ENCODE data around the gene CALM1. TPM values are rescaled to one million over a fixed set of nuclear protein-coding genes. Genes with fewer than 3 reads are reported as not detected.

Gene CALM1
- total RNA-seq, 1 experiment from 2014 or later: 373 TPM

DNA sequence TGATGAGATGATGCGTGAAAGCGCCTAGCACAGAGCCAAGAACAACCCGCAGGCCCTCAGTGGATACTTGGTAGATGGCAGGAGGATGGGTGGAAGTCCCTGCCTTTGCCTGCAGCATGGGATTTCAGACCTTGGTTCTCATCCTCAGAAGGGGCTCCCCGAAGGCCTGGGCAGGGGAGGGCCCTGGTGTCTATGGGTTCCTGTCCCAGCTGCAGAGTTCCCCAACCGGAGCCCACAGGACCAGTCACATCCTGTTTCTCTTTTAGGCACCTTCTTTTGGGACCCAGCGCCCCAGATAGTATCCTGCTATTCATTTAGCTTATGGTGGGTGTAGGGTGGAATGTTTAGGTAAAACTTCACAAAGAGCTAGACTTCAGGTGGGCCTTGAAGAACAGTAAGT, 55.5 kb downstream of the CALM1 start:
- Mint-ChIP-seq H3K4me1 (peaks cover 15% of the 10 kb centered on the region), H3K27me3 (ENCODE audit: low read depth) (no peaks in the 10 kb centered on the region), H3K27ac (no peak overlapping the region), H3K36me3 (peaks cover 9% of the 10 kb centered on the region), H3K9me3 (peaks cover 10% of the 10 kb centered on the region), H3K4me3 (no peak overlapping the region)
- ATAC-seq (no peak), DNase-seq (ENCODE audit: low spot score) (no peak)
- TF ChIP-seq, protein P1, sequence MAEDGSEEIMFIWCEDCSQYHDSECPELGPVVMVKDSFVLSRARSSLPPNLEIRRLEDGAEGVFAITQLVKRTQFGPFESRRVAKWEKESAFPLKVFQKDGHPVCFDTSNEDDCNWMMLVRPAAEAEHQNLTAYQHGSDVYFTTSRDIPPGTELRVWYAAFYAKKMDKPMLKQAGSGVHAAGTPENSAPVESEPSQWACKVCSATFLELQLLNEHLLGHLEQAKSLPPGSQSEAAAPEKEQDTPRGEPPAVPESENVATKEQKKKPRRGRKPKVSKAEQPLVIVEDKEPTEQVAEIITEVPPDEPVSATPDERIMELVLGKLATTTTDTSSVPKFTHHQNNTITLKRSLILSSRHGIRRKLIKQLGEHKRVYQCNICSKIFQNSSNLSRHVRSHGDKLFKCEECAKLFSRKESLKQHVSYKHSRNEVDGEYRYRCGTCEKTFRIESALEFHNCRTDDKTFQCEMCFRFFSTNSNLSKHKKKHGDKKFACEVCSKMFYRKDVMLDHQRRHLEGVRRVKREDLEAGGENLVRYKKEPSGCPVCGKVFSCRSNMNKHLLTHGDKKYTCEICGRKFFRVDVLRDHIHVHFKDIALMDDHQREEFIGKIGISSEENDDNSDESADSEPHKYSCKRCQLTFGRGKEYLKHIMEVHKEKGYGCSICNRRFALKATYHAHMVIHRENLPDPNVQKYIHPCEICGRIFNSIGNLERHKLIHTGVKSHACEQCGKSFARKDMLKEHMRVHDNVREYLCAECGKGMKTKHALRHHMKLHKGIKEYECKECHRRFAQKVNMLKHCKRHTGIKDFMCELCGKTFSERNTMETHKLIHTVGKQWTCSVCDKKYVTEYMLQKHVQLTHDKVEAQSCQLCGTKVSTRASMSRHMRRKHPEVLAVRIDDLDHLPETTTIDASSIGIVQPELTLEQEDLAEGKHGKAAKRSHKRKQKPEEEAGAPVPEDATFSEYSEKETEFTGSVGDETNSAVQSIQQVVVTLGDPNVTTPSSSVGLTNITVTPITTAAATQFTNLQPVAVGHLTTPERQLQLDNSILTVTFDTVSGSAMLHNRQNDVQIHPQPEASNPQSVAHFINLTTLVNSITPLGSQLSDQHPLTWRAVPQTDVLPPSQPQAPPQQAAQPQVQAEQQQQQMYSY (CRISPR knock-in tag; IDR thresholded peaks at IDR 0.05): no peak
- TF ChIP-seq, protein P2, sequence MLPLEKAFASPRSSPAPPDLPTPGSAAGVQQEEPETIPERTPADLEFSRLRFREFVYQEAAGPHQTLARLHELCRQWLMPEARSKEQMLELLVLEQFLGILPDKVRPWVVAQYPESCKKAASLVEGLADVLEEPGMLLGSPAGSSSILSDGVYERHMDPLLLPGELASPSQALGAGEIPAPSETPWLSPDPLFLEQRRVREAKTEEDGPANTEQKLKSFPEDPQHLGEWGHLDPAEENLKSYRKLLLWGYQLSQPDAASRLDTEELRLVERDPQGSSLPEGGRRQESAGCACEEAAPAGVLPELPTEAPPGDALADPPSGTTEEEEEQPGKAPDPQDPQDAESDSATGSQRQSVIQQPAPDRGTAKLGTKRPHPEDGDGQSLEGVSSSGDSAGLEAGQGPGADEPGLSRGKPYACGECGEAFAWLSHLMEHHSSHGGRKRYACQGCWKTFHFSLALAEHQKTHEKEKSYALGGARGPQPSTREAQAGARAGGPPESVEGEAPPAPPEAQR (CRISPR knock-in tag; IDR thresholded peaks at IDR 0.05): no peak
- TF ChIP-seq ELF4 (CRISPR knock-in tag; IDR thresholded peaks at IDR 0.05; ENCODE audit: low read depth) (no peak), NFE2L1 (CRISPR knock-in tag; IDR thresholded peaks at IDR 0.05) (no peak), SP1 (CRISPR knock-in tag; conservative IDR thresholded peaks at IDR 0.05) (no peak), JUN (CRISPR knock-in tag; IDR thresholded peaks at IDR 0.05) (no peak), TEAD4 (CRISPR knock-in tag; IDR thresholded peaks at IDR 0.05) (no peak), ZNF396 (CRISPR knock-in tag; IDR thresholded peaks at IDR 0.05; ENCODE audit: borderline replicate concordance) (no peak), MXD4 (CRISPR knock-in tag; IDR thresholded peaks at IDR 0.05; ENCODE audit: borderline replicate concordance) (no peak)
- TF ChIP-seq, protein P3, sequence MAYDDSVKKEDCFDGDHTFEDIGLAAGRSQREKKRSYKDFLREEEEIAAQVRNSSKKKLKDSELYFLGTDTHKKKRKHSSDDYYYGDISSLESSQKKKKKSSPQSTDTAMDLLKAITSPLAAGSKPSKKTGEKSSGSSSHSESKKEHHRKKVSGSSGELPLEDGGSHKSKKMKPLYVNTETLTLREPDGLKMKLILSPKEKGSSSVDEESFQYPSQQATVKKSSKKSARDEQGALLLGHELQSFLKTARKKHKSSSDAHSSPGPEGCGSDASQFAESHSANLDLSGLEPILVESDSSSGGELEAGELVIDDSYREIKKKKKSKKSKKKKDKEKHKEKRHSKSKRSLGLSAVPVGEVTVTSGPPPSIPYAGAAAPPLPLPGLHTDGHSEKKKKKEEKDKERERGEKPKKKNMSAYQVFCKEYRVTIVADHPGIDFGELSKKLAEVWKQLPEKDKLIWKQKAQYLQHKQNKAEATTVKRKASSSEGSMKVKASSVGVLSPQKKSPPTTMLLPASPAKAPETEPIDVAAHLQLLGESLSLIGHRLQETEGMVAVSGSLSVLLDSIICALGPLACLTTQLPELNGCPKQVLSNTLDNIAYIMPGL (CRISPR knock-in tag; IDR thresholded peaks at IDR 0.05): no peak
- TF ChIP-seq, protein P4, sequence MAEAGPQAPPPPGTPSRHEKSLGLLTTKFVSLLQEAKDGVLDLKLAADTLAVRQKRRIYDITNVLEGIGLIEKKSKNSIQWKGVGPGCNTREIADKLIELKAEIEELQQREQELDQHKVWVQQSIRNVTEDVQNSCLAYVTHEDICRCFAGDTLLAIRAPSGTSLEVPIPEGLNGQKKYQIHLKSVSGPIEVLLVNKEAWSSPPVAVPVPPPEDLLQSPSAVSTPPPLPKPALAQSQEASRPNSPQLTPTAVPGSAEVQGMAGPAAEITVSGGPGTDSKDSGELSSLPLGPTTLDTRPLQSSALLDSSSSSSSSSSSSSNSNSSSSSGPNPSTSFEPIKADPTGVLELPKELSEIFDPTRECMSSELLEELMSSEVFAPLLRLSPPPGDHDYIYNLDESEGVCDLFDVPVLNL (CRISPR knock-in tag; IDR thresholded peaks at IDR 0.05; ENCODE audit: borderline replicate concordance, low read depth): no peak
- TF ChIP-seq, protein P5, sequence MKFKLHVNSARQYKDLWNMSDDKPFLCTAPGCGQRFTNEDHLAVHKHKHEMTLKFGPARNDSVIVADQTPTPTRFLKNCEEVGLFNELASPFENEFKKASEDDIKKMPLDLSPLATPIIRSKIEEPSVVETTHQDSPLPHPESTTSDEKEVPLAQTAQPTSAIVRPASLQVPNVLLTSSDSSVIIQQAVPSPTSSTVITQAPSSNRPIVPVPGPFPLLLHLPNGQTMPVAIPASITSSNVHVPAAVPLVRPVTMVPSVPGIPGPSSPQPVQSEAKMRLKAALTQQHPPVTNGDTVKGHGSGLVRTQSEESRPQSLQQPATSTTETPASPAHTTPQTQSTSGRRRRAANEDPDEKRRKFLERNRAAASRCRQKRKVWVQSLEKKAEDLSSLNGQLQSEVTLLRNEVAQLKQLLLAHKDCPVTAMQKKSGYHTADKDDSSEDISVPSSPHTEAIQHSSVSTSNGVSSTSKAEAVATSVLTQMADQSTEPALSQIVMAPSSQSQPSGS (CRISPR knock-in tag; IDR thresholded peaks at IDR 0.05; ENCODE audit: borderline replicate concordance, low read depth): no peak
- TF ChIP-seq, protein P6, sequence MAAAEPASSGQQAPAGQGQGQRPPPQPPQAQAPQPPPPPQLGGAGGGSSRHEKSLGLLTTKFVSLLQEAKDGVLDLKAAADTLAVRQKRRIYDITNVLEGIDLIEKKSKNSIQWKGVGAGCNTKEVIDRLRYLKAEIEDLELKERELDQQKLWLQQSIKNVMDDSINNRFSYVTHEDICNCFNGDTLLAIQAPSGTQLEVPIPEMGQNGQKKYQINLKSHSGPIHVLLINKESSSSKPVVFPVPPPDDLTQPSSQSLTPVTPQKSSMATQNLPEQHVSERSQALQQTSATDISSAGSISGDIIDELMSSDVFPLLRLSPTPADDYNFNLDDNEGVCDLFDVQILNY (CRISPR knock-in tag; IDR thresholded peaks at IDR 0.05): no peak
- ChIA-PET POLR2A (no interaction called here), CTCF (no interaction called here)

DNA sequence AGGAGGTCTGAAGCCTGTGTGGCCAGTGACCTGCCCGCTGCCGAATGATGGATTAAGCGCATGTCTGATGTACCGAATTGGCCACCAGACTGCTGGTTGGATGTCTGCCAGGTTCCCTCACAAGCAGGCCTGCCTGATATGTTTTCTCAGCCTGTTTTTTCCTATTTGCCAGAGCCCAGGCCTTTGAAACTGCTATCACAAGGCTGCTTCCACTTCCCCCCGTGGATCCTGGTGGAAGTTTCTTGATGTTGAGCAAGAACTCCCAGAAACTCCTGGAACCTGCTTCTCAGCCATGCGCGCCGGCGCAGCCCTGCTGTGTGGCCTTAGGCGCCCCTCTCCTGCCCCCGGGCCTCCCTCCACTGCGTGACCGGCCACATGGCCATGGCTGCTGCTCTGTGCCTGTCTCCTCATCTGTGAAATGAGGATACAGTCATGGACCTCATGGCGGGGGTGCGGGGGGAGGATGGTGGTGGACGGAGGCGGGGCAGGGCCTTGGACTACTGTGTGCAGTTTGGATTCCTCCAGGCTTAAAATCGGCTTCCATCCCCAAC, 56.6 kb downstream of the CALM1 start:
- DNase-seq (ENCODE audit: low spot score) (no peak), ATAC-seq (no peak)
- Mint-ChIP-seq H3K9me3 (no peaks in the 10 kb centered on the region), H3K27ac (peak overlapping the region; percentile 45; the same call in 1 of the 2 replicates), H3K4me1 (peaks cover 15% of the 10 kb centered on the region), H3K4me3 (peak overlapping the region; percentile 76; the same call in 1 of the 2 replicates), H3K36me3 (no peaks in the 10 kb centered on the region), H3K27me3 (ENCODE audit: low read depth) (no peaks in the 10 kb centered on the region)
- ChIA-PET CTCF (interaction anchor here (0.7 to 2.5 kb wide), 7 partner anchors 10 to 343 kb away, joined by 3 to 10 read pairs (median 3); no protein-coding TSS in a partner anchor), POLR2A (interaction anchor here (0.9 kb wide), 1 partner anchor 52 kb away, joined by 3 read pairs; no protein-coding TSS in a partner anchor)
- TF ChIP-seq CREM (CRISPR knock-in tag; IDR thresholded peaks at IDR 0.05) (no peak), HMGA2 (CRISPR knock-in tag; IDR thresholded peaks at IDR 0.05) (no peak), ETV6 (CRISPR knock-in tag; IDR thresholded peaks at IDR 0.05) (no peak)
- TF ChIP-seq, protein P7, sequence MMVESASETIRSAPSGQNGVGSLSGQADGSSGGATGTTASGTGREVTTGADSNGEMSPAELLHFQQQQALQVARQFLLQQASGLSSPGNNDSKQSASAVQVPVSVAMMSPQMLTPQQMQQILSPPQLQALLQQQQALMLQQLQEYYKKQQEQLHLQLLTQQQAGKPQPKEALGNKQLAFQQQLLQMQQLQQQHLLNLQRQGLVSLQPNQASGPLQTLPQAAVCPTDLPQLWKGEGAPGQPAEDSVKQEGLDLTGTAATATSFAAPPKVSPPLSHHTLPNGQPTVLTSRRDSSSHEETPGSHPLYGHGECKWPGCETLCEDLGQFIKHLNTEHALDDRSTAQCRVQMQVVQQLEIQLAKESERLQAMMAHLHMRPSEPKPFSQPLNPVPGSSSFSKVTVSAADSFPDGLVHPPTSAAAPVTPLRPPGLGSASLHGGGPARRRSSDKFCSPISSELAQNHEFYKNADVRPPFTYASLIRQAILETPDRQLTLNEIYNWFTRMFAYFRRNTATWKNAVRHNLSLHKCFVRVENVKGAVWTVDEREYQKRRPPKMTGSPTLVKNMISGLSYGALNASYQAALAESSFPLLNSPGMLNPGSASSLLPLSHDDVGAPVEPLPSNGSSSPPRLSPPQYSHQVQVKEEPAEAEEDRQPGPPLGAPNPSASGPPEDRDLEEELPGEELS (CRISPR knock-in tag; IDR thresholded peaks at IDR 0.05): no peak
- TF ChIP-seq, protein P8, sequence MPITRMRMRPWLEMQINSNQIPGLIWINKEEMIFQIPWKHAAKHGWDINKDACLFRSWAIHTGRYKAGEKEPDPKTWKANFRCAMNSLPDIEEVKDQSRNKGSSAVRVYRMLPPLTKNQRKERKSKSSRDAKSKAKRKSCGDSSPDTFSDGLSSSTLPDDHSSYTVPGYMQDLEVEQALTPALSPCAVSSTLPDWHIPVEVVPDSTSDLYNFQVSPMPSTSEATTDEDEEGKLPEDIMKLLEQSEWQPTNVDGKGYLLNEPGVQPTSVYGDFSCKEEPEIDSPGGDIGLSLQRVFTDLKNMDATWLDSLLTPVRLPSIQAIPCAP (CRISPR knock-in tag; IDR thresholded peaks at IDR 0.05): no peak
